SKM-1 (cell line): ENCODE measurements around the gene TPP2.

ENCODE experiments used
- DNase-seq: peaks from one replicate; lab custom pipeline; 2025; ENCODE audit not compliant: unreplicated experiment; lab: John Stamatoyannopoulos, UW

TPP2 gene

GRCh38 chr13:102593466-102593865 lies 3.3 kb upstream of the TPP2 start:
- DNase-seq, result no peak

DNA sequence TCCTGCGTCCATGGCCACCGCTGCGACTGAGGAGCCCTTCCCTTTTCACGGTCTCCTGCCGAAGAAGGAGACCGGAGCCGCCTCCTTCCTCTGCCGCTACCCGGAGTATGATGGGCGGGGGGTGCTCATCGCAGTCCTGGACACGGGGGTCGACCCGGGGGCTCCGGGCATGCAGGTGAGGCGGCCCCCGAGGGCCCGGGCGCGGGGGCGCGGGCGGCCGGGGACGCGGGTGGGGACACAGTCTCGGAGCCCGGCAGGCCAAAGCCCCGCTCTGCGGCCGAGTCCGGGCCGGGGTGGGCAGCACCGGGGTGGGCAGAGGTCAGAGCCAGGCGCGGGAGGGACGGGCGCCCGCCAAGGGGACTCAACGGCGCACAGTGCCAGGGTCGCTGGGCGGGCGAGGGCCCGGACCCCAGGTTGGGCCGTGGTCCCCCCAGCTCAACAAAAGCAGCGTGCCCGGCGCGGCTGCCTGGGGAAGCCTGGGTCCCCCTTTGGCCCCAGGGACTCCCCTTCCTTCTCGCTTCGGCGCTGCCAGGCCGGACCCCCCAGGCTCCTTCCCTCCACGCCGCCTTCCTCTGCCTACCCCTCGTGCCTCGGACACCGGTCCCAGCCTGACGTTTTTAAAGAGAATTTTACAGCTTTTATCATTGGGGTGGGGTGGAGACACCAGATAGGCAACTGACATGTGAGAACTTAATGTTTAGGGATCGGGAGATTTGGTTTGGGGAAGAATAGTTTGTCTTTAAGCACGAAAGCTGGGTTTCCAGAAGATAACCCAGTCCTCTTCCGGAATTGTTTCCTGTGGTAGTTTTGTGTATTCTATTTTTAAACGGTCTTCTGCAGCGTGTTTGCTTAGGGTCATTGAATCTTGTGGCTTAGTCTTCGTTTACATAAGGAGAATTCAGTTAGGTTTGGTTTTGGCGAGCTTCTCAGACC lies 509 bp downstream of the TPP2 start:
- peak; percentile 31 for DNase-seq

- DNase-seq, result no peak
Observed at GRCh38 chr13:102598061-102598460, 1.3 kb downstream of the TPP2 start.

GRCh38 chr13:102599426-102600012 lies 2.7 kb downstream of the TPP2 start:
- DNase-seq, result no peak

- DNase-seq, result no peak
Observed at GRCh38 chr13:102606537-102607309, 9.9 kb downstream of the TPP2 start.

DNA sequence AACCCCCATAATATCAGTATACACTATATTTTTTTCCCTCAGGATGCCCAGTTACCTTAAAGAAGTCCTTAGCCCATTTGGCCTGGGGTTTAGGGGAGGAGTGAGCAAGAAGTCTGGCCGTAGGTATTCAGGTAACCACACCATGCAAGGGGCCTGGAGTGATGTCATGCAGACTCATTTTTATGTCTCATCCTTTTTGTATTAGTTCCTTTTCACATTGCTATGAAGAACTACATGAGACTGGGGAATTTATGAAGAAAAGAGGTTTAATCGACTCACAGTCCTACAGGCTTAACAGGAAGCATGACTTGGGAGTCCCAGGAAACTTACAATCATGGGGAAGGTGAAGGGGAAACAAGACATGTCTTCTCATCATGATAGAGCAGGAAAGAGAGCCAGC lies 12.2 kb downstream of the TPP2 start:
- DNase-seq, result no peak

DNA sequence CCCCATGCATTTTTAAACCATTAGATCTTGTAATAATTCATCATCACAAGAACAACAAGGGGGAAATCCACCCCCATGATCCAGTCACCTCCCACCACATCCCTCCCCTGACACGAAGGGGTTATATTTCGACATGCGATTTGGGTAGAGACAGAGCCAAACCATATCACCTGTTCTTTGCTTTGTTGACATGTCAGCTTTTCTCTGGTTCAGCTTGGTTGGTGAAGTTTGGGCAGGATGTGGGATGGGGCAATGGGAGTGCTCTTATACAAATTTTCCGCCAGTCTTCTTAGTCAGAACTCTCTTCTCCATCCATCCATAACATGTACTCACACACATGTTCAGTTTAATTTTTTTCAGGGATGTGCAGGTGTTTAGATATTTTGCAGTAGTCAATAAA lies 12.9 kb downstream of the TPP2 start:
- no peak for DNase-seq

DNA sequence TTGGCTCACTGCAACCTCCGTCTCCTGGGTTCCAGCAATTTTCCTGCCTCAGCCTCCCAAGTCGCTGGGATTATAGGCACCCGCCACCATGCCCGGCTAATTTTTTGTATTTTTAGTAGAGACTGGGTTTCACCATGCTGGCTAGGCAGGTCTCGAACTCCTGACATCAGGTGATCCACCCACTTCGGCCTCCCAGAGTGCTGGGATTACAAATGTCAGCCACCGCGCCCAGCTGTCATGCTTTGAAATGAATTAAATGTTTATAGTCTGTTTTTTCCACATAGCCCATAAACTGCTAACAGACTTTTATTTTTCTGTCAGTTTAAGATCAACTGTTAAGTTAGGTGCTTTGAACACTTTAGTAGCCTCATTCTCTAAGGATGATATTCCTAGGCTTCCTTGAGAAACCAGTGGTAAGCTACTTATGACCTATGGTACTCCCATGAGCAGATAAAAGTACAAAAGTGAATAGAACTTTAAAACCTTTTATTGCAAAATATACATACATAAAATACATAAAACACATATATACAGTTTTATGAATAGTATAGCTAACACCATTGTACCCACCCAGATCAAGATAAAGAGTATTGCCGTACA lies 13.6 kb downstream of the TPP2 start:
- no peak for DNase-seq

DNA sequence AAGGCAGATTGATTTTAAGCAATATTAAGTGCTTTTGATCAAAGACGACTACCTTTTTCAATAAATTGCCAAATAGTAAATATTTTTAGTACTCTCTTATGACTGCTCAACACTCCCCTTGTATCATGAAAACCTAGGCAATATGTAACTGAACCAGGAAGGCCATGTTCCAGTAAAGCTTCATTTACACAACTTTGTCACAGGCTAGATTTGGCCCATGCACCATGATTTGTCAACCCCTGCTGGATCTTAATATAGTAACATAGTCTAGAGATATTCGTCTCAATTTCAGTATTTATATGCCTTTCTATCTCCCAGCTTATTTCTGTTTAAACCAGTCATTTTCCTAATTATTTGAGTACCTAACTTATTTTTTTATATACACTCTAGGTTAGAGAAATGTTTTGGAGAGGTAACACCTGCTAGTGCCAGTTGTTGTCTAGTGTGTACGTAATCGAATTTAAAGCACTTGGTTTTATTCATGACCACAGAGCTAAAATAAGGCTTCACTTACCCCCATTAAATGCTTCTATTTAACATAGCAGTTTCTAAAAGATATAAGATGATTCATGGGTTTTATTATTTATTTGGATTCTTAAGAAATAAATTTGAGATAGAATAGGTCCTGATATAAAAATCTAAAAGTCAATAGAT lies 21.0 kb downstream of the TPP2 start:
- DNase-seq, result no peak

DNA sequence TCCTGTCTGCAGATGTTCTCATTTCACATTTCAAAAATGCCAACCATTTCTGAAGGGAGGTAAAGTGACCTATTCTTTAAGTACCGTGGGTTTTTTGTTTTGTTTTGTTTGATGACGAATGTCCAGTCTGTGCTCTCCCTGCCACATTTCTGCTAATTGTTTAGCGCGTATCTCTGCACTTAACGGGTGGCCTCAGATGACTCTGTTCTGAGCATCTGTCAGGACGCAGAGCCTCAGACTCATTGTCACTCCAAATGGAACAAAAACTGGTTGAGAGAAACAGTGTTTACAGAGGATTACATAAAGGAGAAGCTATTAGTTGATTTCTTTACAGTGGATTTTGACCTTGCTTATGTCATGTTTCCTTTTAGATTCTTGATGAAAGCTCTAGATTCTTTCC lies 23.7 kb downstream of the TPP2 start:
- no peak for DNase-seq

- no peak for DNase-seq
Observed at GRCh38 chr13:102626928-102627327, 30.1 kb downstream of the TPP2 start.

- DNase-seq, result no peak
Observed at GRCh38 chr13:102628559-102628958, 31.8 kb downstream of the TPP2 start.

DNA sequence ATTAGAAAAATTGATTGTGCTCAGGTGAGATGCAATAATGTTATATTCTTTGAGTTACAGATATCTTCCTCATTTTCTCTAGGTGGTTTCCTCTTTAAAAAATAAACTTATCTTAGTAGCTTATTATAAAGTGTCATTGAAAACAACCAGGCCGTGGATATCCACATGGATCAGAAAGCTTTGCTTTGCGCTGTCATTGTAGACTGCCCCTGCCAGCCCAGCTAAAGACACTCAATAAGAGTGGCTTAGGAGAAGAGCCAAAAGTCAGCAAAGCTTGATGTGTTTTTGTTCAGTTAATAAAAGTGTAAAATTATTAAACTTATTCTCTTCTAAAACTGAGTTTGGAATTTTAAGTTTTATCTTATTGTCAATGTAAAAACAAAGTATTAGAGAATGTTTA lies 34.4 kb downstream of the TPP2 start:
- DNase-seq, result no peak

GRCh38 chr13:102638741-102639140 lies 42.0 kb downstream of the TPP2 start:
- no peak for DNase-seq

DNA sequence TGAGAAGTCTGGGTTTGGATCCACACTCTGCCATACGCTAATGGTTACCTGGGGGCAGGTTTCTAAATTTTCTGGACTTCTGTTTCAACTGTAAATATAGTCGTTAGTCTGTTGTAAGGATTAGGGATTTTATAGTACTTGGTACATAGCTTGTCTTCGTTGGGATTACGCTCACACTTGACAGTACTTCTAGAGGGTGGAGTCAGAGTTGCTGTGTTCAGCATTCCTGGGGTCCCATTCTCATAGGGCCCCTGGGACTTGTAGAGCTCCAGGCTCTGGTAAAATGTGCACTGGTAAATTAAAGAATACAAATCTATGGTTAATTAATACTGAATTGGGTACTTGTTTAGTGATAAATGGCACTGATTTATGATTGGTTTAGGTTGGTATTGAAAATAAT lies 45.2 kb downstream of the TPP2 start:
- DNase-seq, result no peak

- no peak for DNase-seq
Observed at GRCh38 chr13:102642475-102642874, 45.7 kb downstream of the TPP2 start.

DNA sequence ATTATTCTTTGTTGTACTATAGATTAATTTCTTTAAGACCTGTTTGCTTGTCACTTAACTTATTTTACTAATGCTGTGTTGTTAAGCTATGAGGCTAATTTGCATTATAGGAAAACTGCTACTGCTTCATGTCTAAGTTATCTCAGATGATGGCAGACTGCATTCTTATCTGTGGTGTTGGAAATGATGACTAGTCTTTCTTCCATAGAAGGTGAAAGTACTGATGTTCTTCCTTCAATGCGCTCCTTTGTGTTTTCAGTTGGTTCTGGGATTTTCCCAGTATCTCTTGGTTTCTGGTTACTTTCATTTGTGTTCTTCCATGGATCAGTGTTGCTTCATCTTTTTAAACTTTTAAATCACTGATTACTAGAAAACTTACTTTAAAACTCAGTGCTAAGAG lies 46.9 kb downstream of the TPP2 start:
- no peak for DNase-seq

GRCh38 chr13:102645701-102646100 lies 48.9 kb downstream of the TPP2 start:
- DNase-seq, result no peak

GRCh38 chr13:102648046-102648445 lies 51.3 kb downstream of the TPP2 start:
- no peak for DNase-seq

DNA sequence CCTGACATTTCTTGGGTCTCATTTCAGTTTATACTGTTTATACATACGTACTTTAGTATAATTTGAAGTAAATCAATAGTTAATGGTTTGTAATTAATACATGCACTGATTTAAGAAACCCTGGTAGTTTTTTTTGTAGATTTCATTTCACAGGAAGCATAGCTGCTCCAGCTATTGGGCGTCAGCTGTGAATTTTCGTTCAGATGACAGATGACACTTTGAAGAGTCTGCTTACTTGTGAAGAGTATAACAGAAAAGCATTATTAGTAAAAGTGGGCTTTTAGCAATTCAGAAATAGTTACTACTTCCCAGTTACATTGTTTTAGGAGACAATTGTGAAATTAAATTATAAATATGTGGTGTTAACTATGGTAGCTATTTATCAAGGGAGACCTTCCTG lies 53.7 kb downstream of the TPP2 start:
- no peak for DNase-seq

DNA sequence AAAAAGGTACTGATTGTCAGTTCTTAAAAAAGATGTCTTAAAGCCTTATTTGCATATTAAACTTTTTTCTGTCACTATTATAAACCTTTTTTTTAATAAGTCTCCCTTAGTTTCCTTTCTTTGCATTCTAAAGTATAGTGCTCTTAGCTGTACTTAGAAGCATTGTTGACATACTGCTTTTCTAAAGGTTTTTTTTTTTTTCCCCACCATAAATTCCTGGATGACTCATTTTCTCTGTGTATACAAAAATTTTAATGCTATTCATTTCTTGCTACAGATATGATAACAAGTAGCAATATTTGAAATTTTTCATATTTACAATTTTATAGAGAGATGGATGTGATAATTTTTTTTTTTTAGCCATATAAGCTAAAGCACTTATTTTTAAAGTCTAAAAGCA lies 54.6 kb downstream of the TPP2 start:
- no peak for DNase-seq
